Sigmoid colon (tissue), 7 donors: Measurements from ENCODE around the gene CSDE1. TPM values are rescaled to one million over a fixed set of nuclear protein-coding genes. Genes with fewer than 3 reads are reported as not detected.

Source experiments
- DNase-seq: peaks from one replicate; pipeline ENCODE4 v3.0.0-alpha.2; 2019
- H3K27ac ChIP-seq, 4 donors: fragments of 200-600 bp; sonication (generic); one replicate each; pipeline ENCODE4 v1.5.1; 2016 to 2019; ENCODE audit warnings: mild to moderate bottlenecking in 1 of 4
- H3K27me3 ChIP-seq, 3 donors: fragments of 200-600 bp; sonication (generic); one replicate each; pipeline ENCODE4 v1.5.1; 2019; ENCODE audit warnings: mild to moderate bottlenecking in 1 of 3
- H3K36me3 ChIP-seq, 4 donors: fragments of 200-600 bp; sonication (generic); one replicate each; pipeline ENCODE4 v1.5.1; 2016 to 2019
- H3K4me1 ChIP-seq, 4 donors: fragments of 200-600 bp; sonication (generic); one replicate each; pipeline ENCODE4 v1.5.1; 2017 to 2019
- H3K4me3 ChIP-seq, 4 donors: fragments of 200-600 bp; sonication (generic); one replicate each; pipeline ENCODE4 v1.5.1; 2017 to 2019; ENCODE audit warnings: mild to moderate bottlenecking in 2 of 4, moderate library complexity in 1 of 4
- H3K9me3 ChIP-seq, 4 donors: fragments of 200-600 bp in 3 of 4; sonication (generic) in 3 of 4; one replicate each; pipeline versions ENCODE4 v1.5.1 to v1.6.1; 2013 to 2019
- EP300 ChIP-seq, 4 donors: sonication (generic); formaldehyde crosslinking; IDR thresholded peaks; one replicate each; pipeline ENCODE4 v1.6.1; 2017; ENCODE audit warnings: antibody characterized with exemption in 4 of 4
- POLR2A ChIP-seq, 2 donors: fragments of 450-650 bp; IDR thresholded peaks; one replicate each; pipeline ENCODE4 v1.6.1; 2016; ENCODE audit warnings: antibody characterized with exemption in 2 of 2, mild to moderate bottlenecking in 2 of 2, moderate library complexity in 2 of 2
- POLR2AphosphoS5 ChIP-seq, 4 donors: sonication (generic); formaldehyde crosslinking; IDR thresholded peaks; one replicate each; pipeline ENCODE4 v1.6.1; 2017; ENCODE audit warnings: antibody characterized with exemption in 4 of 4
- WGBS, 2 donors: extraction: QIAGEN DNeasy Blood & Tissue Kit; methylation state at CpG; one replicate each; pipeline ENCODE4 v1.1.7; 2013; 5-methylcytosine and 5-hydroxymethylcytosine counted together
- intact Hi-C: fragments of 100-400 bp; cut with DNase I; formaldehyde crosslinking; loops from one replicate; pipeline ENCODE4 v1.15.1; 2023
- polyA plus RNA-seq, 3 donors: library from polyadenylated mRNA; stranded (reverse); fragments of 200-250 nt; gene quantifications; one replicate each; pipeline ENCODE4 v1.2.3, GENCODE V29; 2013
- total RNA-seq, 4 donors: library from RNA; depleted of rRNA; stranded (reverse); fragments of >200 nt; gene quantifications; one replicate each; pipeline ENCODE4 v1.1.0, GENCODE V29; 2016
- TF ChIP-seq, protein P1 (sequence below), 4 experiments: fragments of 450-650 bp in 3 of 4; fragments of 200-600 bp in 1 of 4; IDR thresholded peaks; one replicate each; pipeline ENCODE4 v1.5.1; 2016 to 2019; ENCODE audit warnings: antibody characterized with exemption in 4 of 4, mild to moderate bottlenecking in 3 of 4, moderate library complexity in 2 of 4
- donor health status: healthy with polysubstance abuse.
- donor health status: Bipolar disorder and iron deficiency.
- donor health status: healthy.

Gene CSDE1
- total and polyA plus RNA-seq, 7 donors = 167 to 2,762 (median 1,738) TPM

DNA sequence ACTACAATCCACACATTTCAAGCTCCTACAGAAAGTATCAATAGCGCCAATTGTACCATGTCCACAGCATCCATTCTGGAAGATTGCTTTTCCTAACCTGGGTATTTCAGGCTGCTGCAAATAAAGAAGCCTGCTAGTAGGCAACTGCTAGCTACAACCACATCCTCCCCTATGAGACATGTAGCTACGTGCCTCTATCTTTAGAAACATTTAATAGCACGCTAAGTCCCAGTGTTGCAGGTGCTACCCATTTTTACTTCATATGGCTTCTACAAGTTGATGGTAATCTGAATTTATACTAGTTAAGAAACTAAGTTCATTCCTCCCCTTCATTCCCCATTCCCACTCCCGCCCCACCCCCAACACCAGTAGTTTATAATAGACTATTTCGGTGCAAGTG is 55.0 kb downstream of the CSDE1 start:
- Histone ChIP-seq H3K4me3 (no peak overlapping the region), H3K4me1 (no peaks in the 10 kb centered on the region), H3K27ac (no peak overlapping the region), H3K36me3 (peaks cover 2 to 26% (median 10%) of the 10 kb centered on the region in 4 donors), H3K9me3 (no peaks in the 10 kb centered on the region), H3K27me3 (no peaks in the 10 kb centered on the region)
- intact Hi-C loops = no loop called here
- 89 to 92% methylated on average over 5 of the region's 5 CpGs for WGBS, 2 donors
- no peak for TF ChIP-seq EP300 (IDR thresholded peaks at IDR 0.05)
- TF ChIP-seq POLR2AphosphoS5 (IDR thresholded peaks at IDR 0.05) = no peak
- TF ChIP-seq, protein P1, sequence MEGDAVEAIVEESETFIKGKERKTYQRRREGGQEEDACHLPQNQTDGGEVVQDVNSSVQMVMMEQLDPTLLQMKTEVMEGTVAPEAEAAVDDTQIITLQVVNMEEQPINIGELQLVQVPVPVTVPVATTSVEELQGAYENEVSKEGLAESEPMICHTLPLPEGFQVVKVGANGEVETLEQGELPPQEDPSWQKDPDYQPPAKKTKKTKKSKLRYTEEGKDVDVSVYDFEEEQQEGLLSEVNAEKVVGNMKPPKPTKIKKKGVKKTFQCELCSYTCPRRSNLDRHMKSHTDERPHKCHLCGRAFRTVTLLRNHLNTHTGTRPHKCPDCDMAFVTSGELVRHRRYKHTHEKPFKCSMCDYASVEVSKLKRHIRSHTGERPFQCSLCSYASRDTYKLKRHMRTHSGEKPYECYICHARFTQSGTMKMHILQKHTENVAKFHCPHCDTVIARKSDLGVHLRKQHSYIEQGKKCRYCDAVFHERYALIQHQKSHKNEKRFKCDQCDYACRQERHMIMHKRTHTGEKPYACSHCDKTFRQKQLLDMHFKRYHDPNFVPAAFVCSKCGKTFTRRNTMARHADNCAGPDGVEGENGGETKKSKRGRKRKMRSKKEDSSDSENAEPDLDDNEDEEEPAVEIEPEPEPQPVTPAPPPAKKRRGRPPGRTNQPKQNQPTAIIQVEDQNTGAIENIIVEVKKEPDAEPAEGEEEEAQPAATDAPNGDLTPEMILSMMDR (IDR thresholded peaks at IDR 0.05) = no peak
- no peak for TF ChIP-seq POLR2A (IDR thresholded peaks at IDR 0.05)
- no peak for DNase-seq

- Histone ChIP-seq H3K9me3 (no peaks in the 10 kb centered on the region), H3K27me3 (no peaks in the 10 kb centered on the region), H3K27ac (no peak overlapping the region), H3K4me3 (no peak overlapping the region), H3K4me1 (no peaks in the 10 kb centered on the region), H3K36me3 (peaks cover 0 to 18% (median 3%) of the 10 kb centered on the region in 4 donors)
- no peak for DNase-seq
- WGBS, 2 donors = 52 to 79% methylated on average over 2 of the region's 2 CpGs
- TF ChIP-seq EP300 (IDR thresholded peaks at IDR 0.05) (no peak), POLR2AphosphoS5 (IDR thresholded peaks at IDR 0.05) (no peak), POLR2A (IDR thresholded peaks at IDR 0.05) (no peak)
- TF ChIP-seq, protein P1 (IDR thresholded peaks at IDR 0.05) = no peak
- intact Hi-C loops = no loop called here
Observed at GRCh38 chr1:114701931-114702330, 55.9 kb downstream of the CSDE1 start.

- Histone ChIP-seq H3K4me3 (no peak overlapping the region), H3K4me1 (no peaks in the 10 kb centered on the region), H3K27me3 (no peaks in the 10 kb centered on the region), H3K9me3 (no peaks in the 10 kb centered on the region), H3K27ac (no peak overlapping the region), H3K36me3 (no peaks in the 10 kb centered on the region)
- WGBS, 2 donors = 52 to 76% methylated on average over 4 of the region's 4 CpGs
- TF ChIP-seq, protein P1 (IDR thresholded peaks at IDR 0.05) = no peak
- no peak for TF ChIP-seq EP300 (IDR thresholded peaks at IDR 0.05)
- TF ChIP-seq POLR2AphosphoS5 (IDR thresholded peaks at IDR 0.05) = no peak
- no peak for TF ChIP-seq POLR2A (IDR thresholded peaks at IDR 0.05)
- intact Hi-C loops = no loop called here
- DNase-seq = no peak
Observed at GRCh38 chr1:114700036-114700600, 57.7 kb downstream of the CSDE1 start.

GRCh38 chr1:114696810-114697209 is 61.0 kb downstream of the CSDE1 start:
- DNase-seq = no peak
- H3K36me3 ChIP-seq = no peaks in the 10 kb centered on the region
- H3K4me1 ChIP-seq = no peaks in the 10 kb centered on the region
- no peak overlapping the region for H3K27ac ChIP-seq
- H3K27me3 ChIP-seq = no peaks in the 10 kb centered on the region
- H3K9me3 ChIP-seq = no peaks in the 10 kb centered on the region
- intact Hi-C loops = no loop called here
- TF ChIP-seq POLR2A (IDR thresholded peaks at IDR 0.05) (no peak), EP300 (IDR thresholded peaks at IDR 0.05) (no peak)
- H3K4me3 ChIP-seq = no peak overlapping the region

DNA sequence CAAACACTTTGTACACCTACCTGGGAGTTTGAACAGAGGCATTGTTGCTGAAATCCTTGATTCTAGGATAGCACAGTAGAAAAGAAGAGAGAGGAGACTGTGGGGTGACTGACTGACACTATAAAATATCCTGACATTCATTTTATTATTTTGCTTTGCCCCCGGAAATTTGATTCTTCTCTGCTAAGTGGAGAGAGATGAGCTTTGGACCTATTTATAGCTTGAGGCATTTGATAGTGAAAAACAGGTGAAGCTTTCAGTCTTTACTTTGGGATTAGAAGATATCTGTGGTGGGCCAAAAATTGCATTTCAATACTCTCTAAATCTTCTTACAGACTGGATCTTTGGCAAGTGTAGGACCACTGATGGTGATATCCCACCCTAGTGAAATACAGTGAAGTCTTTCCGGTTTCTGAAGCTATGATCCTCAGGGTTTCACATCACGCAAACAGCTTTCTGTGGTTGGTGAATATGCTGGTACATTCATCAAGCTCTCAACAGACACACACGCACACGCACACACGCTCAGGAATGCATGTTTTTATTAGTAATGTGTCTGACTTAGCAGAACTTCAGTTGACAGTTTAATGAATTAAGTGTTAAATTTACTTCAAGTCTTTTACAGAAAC is 62.2 kb downstream of the CSDE1 start, which contains the start of gene AMPD1:
Gene AMPD1, minus strand, starts transcription at position 117 of the 629 bp plus-strand sequence. Its CDS starts 75 bp downstream, at position 42.
- Histone ChIP-seq H3K27me3 (no peaks in the 10 kb centered on the region), H3K4me1 (no peaks in the 10 kb centered on the region), H3K27ac (no peak within 1 kb of the TSS), H3K4me3 (no peak within 1 kb of the TSS), H3K36me3 (no peaks in the 10 kb centered on the region), H3K9me3 (no peaks in the 10 kb centered on the region)
- no peak for DNase-seq
- TF ChIP-seq EP300 (IDR thresholded peaks at IDR 0.05) (no peak), POLR2AphosphoS5 (IDR thresholded peaks at IDR 0.05) (no peak)
- intact Hi-C loops = no loop called here
- 73 to 74% methylated on average over 6 of the region's 6 CpGs for WGBS, 2 donors
